Gastrocnemius medialis (tissue), 4 donors: ENCODE measurements around the gene RBL1. TPM values are rescaled to one million over a fixed set of nuclear protein-coding genes. Genes with fewer than 3 reads are reported as not detected.
"Not testable (repeated sequence)": the region's sequence is repeated elsewhere in the genome, so short reads cannot be mapped to it uniquely, and the experiment has no call there.

Source experiments
- ATAC-seq, 2 donors: fragments of 150-250 bp; one replicate each; pipeline ENCODE4 v1.9.1; 2016
- DNase-seq, 2 donors: peaks; one replicate each; pipeline ENCODE4 v3.0.0-alpha.2; 2019
- H3K27ac ChIP-seq, 4 donors: fragments of 200-600 bp; sonication (generic); 1 replicate in 1 of 4; 2 replicates in 3 of 4; pipeline ENCODE4 v1.5.1; 2016 to 2018; ENCODE audit warnings: mild to moderate bottlenecking in 2 of 4, moderate library complexity in 1 of 4
- H3K27me3 ChIP-seq, 3 donors: fragments of 200-600 bp; sonication (generic) in 2 of 3; 1 replicate in 1 of 3; 2 replicates in 2 of 3; pipeline versions ENCODE4 v1.5.1 to v1.6.0; 2016 to 2019; ENCODE audit warnings: mild to moderate bottlenecking in 1 of 3, moderate library complexity in 1 of 3
- H3K36me3 ChIP-seq, 2 donors: fragments of 200-600 bp; sonication (generic) in 1 of 2; one replicate each; pipeline ENCODE4 v1.5.1; 2017 to 2018
- H3K4me1 ChIP-seq, 2 donors: fragments of 200-600 bp; sonication (generic) in 1 of 2; one replicate each; pipeline ENCODE4 v1.5.1; 2016 to 2017; ENCODE audit warnings: mild to moderate bottlenecking in 2 of 2
- H3K4me3 ChIP-seq, 4 donors: fragments of 200-600 bp; sonication (generic) in 3 of 4; 1 replicate in 1 of 4; 2 replicates in 3 of 4; pipeline ENCODE4 v1.5.1; 2016 to 2019; ENCODE audit warnings: mild to moderate bottlenecking in 2 of 4
- H3K9me3 ChIP-seq, 3 donors: fragments of 200-600 bp; sonication (generic) in 2 of 3; 1 replicate in 1 of 3; 2 replicates in 2 of 3; pipeline ENCODE4 v1.5.1; 2016 to 2019
- CTCF ChIP-seq, 5 experiments: fragments of 450-650 bp in 3 of 5; fragments of 200-600 bp in 2 of 5; sonication (generic) in 2 of 5; IDR thresholded peaks in 4 of 5; conservative IDR thresholded peaks in 1 of 5; 1 replicate in 4 of 5; 2 replicates in 1 of 5; pipeline ENCODE4 v1.5.1; 2016 to 2019; ENCODE audit warnings: antibody characterized with exemption in 5 of 5, mild to moderate bottlenecking in 3 of 5, moderate library complexity in 3 of 5
- POLR2A ChIP-seq, 2 donors: fragments of 450-650 bp; IDR thresholded peaks; one replicate each; pipeline ENCODE4 v1.6.1; 2017; ENCODE audit warnings: antibody characterized with exemption in 2 of 2, mild to moderate bottlenecking in 2 of 2, moderate library complexity in 2 of 2
- in situ Hi-C, 4 donors: fragments of 200-750 bp; cut with MboI; loops; one replicate each; pipeline versions ENCODE4 v1.15.0 to v1.8.0; 2017; ENCODE audit warnings: low sequenced_read_pairs in 4 of 4
- intact Hi-C: fragments of 100-400 bp; cut with DNase I; formaldehyde crosslinking; loops from one replicate; pipeline ENCODE4 v1.15.1; 2023; ENCODE audit warnings: low total_unique reads
- total RNA-seq, 4 donors: library from RNA; depleted of rRNA; stranded (reverse); fragments of >200 nt; gene quantifications; one replicate each; pipeline versions ENCODE4 v1.1.0 to v1.2.3, GENCODE V29; 2016

RBL1 gene
- total RNA-seq, 4 donors from 2014 or later: 2.9 to 13.0 (median 6.1) TPM

GRCh38 chr20:37042986-37043972, 52.5 kb downstream of the RBL1 start:
- DNase-seq: no peak
- Histone ChIP-seq H3K36me3 (peaks cover 0 to 21% of the 10 kb centered on the region in 2 donors), H3K4me3 (no peak overlapping the region), H3K27ac (no peak overlapping the region), H3K9me3 (no peaks in the 10 kb centered on the region), H3K27me3 (no peaks in the 10 kb centered on the region), H3K4me1 (no peaks in the 10 kb centered on the region)
- TF ChIP-seq CTCF (IDR thresholded peaks at IDR 0.05 in 4 of 5, conservative IDR thresholded peaks at IDR 0.05 in 1 of 5): no peak
- TF ChIP-seq POLR2A (IDR thresholded peaks at IDR 0.05): no peak
- no peak for ATAC-seq
- intact Hi-C loops: no loop called here
- in situ Hi-C loops: no loop called here

- intact Hi-C loops, H3K4me3 ChIP-seq, DNase-seq, in situ Hi-C loops, H3K4me1 ChIP-seq, H3K9me3 ChIP-seq, H3K27ac ChIP-seq, ATAC-seq, H3K27me3 ChIP-seq: not testable (repeated sequence)
- H3K36me3 ChIP-seq: peaks cover 0 to 33% of the 10 kb centered on the region in 2 donors
These were observed 56.4 kb downstream of the RBL1 start for GRCh38 chr20:37039366-37039765.

- intact Hi-C loops: no loop called here
- Histone ChIP-seq H3K36me3 (peaks cover 0 to 40% of the 10 kb centered on the region in 2 donors), H3K4me1 (no peaks in the 10 kb centered on the region), H3K27ac (no peak overlapping the region), H3K4me3 (no peak overlapping the region), H3K9me3 (no peaks in the 10 kb centered on the region), H3K27me3 (no peaks in the 10 kb centered on the region)
- in situ Hi-C loops: no loop called here
- no peak for ATAC-seq
- DNase-seq: no peak
- no peak for TF ChIP-seq POLR2A (IDR thresholded peaks at IDR 0.05)
- no peak for TF ChIP-seq CTCF (IDR thresholded peaks at IDR 0.05 in 4 of 5, conservative IDR thresholded peaks at IDR 0.05 in 1 of 5)
These were observed 63.7 kb downstream of the RBL1 start for GRCh38 chr20:37032077-37032476.

- DNase-seq (no peak), ATAC-seq (no peak)
- H3K27me3 ChIP-seq: no peaks in the 10 kb centered on the region
- no peak for TF ChIP-seq CTCF (IDR thresholded peaks at IDR 0.05 in 4 of 5, conservative IDR thresholded peaks at IDR 0.05 in 1 of 5)
- no peak for TF ChIP-seq POLR2A (IDR thresholded peaks at IDR 0.05)
- intact Hi-C loops (no loop called here), in situ Hi-C loops (no loop called here)
- H3K4me1 ChIP-seq: no peaks in the 10 kb centered on the region
- H3K4me3 ChIP-seq: no peak overlapping the region
- no peak overlapping the region for H3K27ac ChIP-seq
- no peaks in the 10 kb centered on the region for H3K9me3 ChIP-seq
- peaks cover 6 to 27% of the 10 kb centered on the region in 2 donors for H3K36me3 ChIP-seq
These were observed 75.2 kb downstream of the RBL1 start for GRCh38 chr20:37020636-37021035.

- H3K4me1 ChIP-seq, in situ Hi-C loops, H3K9me3 ChIP-seq, DNase-seq, H3K27me3 ChIP-seq, ATAC-seq, H3K4me3 ChIP-seq, H3K27ac ChIP-seq, intact Hi-C loops: not testable (repeated sequence)
- peaks cover under 1 to 16% of the 10 kb centered on the region in 2 donors for H3K36me3 ChIP-seq
These were observed 83.2 kb downstream of the RBL1 start for GRCh38 chr20:37012631-37013030.

GRCh38 chr20:37011858-37012257, 83.9 kb downstream of the RBL1 start:
- H3K36me3 ChIP-seq, H3K27ac ChIP-seq, H3K4me3 ChIP-seq, in situ Hi-C loops, H3K27me3 ChIP-seq, ATAC-seq, DNase-seq, H3K4me1 ChIP-seq, intact Hi-C loops, H3K9me3 ChIP-seq: not testable (repeated sequence)
